AG09309 (cell line): ENCODE measurements around the gene FNIP2.

ENCODE experiments used
- DNase-seq: peaks from one replicate; pipeline ENCODE4 v3.0.0-alpha.2; 2010; ENCODE audit warnings: low read depth
- H3K4me3 ChIP-seq: 2 replicates; pipeline ENCODE4 v1.5.1; 2011; ENCODE audit warnings: mild to moderate bottlenecking, low read depth, low read length, moderate library complexity; ENCODE audit not compliant: control insufficient read depth
- TF ChIP-seq, protein P1 (sequence below): IDR thresholded peaks from 2 replicates; pipeline ENCODE4 v1.5.1; 2011; ENCODE audit warnings: mild to moderate bottlenecking, low read depth, low read length, inconsistent platforms; ENCODE audit not compliant: insufficient read depth, control insufficient read depth; ENCODE audit errors: missing control alignments

Gene FNIP2

DNA sequence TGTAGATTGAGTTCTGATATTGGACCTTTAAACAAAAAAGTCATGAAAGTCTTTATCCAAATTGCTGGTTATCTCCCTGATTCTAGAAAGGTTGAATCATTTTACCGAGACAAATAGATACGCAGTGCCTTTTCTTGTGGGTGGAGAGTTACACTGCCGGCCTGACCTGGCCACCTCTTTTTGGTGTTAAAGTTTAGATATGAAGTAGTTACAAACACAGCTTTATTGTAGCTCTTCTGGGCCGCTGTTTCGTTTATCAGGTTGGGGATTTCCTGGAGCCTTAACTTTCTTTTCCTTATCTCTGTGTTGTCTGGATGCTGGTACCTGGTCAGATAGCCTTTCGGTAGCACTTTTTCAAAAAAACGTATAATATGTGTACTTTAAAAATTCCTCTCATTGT is 31.0 kb downstream of the FNIP2 start:
- no peak for DNase-seq
- TF ChIP-seq, protein P1, sequence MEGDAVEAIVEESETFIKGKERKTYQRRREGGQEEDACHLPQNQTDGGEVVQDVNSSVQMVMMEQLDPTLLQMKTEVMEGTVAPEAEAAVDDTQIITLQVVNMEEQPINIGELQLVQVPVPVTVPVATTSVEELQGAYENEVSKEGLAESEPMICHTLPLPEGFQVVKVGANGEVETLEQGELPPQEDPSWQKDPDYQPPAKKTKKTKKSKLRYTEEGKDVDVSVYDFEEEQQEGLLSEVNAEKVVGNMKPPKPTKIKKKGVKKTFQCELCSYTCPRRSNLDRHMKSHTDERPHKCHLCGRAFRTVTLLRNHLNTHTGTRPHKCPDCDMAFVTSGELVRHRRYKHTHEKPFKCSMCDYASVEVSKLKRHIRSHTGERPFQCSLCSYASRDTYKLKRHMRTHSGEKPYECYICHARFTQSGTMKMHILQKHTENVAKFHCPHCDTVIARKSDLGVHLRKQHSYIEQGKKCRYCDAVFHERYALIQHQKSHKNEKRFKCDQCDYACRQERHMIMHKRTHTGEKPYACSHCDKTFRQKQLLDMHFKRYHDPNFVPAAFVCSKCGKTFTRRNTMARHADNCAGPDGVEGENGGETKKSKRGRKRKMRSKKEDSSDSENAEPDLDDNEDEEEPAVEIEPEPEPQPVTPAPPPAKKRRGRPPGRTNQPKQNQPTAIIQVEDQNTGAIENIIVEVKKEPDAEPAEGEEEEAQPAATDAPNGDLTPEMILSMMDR, result no peak
- no peak overlapping the region for H3K4me3 ChIP-seq

DNA sequence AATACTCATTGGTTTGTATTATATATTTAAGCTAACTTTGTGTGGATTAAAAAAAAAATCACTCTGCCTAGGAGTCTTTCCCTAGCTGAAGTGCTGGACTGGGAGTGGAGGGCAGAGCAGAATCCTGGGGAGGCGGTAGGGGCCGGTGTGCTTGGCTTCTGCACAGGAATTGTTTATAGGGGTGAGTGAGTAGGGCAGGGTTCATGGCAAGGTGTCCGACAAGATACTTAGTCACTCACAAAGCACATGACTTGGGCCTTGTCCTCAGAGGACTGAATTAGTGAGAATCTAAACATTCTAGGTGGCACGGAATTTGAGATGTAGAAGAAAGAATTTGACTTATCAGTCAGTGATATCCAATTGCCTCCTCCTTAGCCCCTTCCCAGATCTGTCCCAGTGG is 32.2 kb downstream of the FNIP2 start:
- DNase-seq, result no peak
- TF ChIP-seq, protein P1, result no peak
- no peak overlapping the region for H3K4me3 ChIP-seq

DNA sequence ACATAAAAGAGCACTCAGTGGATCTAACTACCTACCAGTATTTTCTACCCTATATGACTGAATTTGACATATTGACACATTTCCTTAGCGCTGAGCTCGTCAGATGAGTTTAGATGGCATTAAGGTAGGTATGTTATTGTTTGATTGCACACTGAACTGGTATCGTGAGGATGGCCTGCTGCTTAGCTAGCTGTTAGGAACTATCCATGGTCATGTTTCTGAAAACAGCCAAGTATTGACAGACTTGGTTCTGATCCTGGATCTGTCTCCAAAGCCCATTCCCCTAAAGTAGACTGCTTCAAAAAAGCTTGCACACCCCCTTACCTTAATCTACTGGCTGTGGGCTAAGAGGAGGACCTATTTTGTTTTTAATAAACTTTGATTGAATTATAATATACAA is 32.9 kb downstream of the FNIP2 start:
- DNase-seq, result no peak
- TF ChIP-seq, protein P1, result no peak
- no peak overlapping the region for H3K4me3 ChIP-seq

DNA sequence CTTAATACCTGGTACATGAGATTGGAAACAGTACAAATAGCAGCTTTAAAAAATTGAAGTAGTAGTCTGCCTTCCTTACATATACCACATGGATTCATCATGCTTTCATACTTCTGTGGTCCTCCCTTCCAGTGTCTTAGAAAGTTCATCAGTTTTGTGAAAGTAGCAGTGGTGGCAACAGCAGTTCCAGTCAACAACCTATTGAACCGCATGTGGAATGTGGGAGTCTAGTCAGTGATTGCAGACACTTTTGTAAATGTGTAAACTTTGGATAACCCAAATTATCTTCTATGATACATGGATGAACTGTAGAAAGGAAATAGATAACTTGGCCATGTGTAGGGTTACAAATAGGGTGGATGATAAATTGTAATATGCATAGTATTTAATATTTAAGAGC is 34.1 kb downstream of the FNIP2 start:
- DNase-seq, result no peak
- no peak overlapping the region for H3K4me3 ChIP-seq
- TF ChIP-seq, protein P1, result no peak

DNA sequence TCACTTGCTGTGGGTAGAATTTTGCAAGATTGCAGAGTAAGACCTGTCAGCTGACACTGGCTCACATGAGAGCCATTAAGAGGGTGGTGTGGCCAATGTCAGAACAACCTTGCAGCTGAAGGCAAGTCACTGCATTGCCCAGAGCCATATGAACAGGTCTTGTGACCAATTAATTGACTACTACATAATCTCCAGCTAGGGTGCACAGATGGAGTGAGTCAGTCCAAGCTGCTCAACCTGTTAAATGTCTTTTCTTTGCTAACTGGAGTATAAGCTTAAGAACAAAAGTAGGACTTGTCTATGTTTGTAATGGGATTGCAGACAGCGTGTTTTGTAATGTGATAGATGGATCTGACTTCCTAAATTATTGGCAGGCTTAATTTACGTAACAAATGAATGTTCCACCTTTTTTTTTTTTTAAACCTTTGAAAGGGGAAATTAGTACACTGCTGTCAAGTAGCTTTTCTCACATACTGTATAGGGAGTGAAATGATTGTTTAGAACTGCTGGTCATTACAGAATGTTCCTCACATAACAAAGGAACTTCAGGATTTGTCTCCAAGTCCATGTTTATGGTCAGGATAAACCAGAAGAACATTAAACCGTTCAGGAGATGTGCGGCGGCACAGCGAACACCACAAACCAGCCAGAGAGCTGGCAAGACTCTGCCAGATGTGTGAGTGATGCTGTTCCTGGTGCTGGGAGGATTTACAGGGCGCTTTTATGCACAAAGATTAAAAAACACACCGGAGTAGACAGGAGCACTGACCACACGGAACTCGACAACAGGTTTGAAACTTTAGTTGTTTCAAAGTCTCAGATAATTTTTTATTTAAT is 37.0 kb downstream of the FNIP2 start:
- no peak overlapping the region for H3K4me3 ChIP-seq
- TF ChIP-seq, protein P1, result no peak
- no peak for DNase-seq

DNA sequence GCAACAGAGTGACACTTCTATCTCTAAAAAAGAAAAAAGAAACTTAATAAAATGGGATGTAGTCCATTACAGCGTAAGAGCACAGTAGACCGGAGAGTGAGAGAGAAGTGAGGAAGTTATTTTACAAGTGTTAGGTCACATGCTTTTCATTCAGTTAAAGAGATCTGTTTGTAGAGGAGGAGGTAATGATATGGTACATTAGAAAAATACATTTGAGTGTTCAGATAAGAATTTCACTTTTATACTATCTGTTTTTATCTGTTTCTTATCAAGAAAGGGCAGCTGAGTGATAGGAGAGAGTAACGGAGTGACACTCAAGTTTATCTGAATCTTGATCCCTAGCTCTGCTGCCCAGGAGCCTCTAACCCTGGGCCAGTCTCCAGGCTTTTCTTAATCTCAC is 38.9 kb downstream of the FNIP2 start:
- no peak for DNase-seq
- TF ChIP-seq, protein P1, result no peak
- no peak overlapping the region for H3K4me3 ChIP-seq
